Measurements from ENCODE around the gene KDM1B. TPM values are rescaled to one million over a fixed set of nuclear protein-coding genes. Genes with fewer than 3 reads are reported as not detected.
"Not testable (repeated sequence)": the region's sequence is repeated elsewhere in the genome, so short reads cannot be mapped to it uniquely, and the experiment has no call there.

Gene KDM1B
- total RNA-seq, 2 donors from 2014 or later: 8.7 to 15.5 TPM

DNA sequence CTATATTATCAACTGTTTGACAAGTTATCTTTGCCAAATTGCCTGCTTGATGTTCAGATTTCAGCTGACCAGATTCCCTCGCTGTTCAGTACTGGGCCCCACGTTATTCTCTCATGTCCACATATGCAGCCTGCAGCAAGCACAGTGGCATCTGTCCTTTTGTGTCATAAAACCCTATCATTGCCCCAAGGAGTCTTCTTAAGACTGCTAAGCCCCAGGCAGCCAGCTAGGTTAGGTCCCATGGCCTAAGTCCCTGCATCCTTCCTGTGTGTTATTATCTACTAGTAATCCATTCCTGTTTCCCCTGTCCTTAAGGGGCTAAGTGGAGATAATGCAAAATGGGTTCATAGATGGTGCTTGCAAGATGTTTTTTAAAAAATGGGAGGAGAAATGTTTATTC is 7.2 kb downstream of the KDM1B start:
- H3K27ac ChIP-seq: no peak overlapping the region

DNA sequence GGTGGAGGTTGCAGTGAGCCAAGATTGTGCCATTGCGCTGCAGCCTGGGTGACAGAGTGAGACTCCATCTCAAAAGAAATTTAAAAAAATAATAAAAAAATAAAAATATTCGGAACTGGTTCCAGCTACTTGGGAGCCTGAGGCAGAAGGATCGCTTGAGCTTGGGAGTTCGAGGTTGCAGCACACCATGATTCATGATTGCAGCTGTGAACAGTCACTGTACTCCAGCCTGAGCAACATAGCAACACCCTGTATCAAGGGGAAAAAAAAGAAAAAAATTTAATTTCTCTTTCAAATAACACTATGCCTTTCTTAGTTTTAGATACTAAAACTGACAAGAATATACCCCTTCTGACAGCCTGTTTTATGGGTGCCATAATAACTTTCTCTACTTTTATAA is 10.5 kb downstream of the KDM1B start:
- no peak overlapping the region for H3K4me3 ChIP-seq
- TF ChIP-seq, protein P1, sequence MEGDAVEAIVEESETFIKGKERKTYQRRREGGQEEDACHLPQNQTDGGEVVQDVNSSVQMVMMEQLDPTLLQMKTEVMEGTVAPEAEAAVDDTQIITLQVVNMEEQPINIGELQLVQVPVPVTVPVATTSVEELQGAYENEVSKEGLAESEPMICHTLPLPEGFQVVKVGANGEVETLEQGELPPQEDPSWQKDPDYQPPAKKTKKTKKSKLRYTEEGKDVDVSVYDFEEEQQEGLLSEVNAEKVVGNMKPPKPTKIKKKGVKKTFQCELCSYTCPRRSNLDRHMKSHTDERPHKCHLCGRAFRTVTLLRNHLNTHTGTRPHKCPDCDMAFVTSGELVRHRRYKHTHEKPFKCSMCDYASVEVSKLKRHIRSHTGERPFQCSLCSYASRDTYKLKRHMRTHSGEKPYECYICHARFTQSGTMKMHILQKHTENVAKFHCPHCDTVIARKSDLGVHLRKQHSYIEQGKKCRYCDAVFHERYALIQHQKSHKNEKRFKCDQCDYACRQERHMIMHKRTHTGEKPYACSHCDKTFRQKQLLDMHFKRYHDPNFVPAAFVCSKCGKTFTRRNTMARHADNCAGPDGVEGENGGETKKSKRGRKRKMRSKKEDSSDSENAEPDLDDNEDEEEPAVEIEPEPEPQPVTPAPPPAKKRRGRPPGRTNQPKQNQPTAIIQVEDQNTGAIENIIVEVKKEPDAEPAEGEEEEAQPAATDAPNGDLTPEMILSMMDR (IDR thresholded peaks at IDR 0.05): no peak
- no peak overlapping the region for H3K27ac ChIP-seq
- peaks cover 49% of the 10 kb centered on the region for H3K36me3 ChIP-seq
- H3K27me3 ChIP-seq: no peaks in the 10 kb centered on the region
- no peak for DNase-seq (ENCODE audit: low spot score)
- peaks cover 0 to 8% of the 10 kb centered on the region in 2 donors for H3K9me3 ChIP-seq
- no peaks in the 10 kb centered on the region for H3K4me1 ChIP-seq

More for the DNA sequence above, 7.2 kb downstream of the KDM1B start:
- H3K4me1 ChIP-seq: no peaks in the 10 kb centered on the region
- peaks cover 44% of the 10 kb centered on the region for H3K36me3 ChIP-seq
- no peak overlapping the region for H3K4me3 ChIP-seq
- no peak for DNase-seq (ENCODE audit: low spot score)
- H3K9me3 ChIP-seq: no peaks in the 10 kb centered on the region
- TF ChIP-seq, protein P1 (IDR thresholded peaks at IDR 0.05): no peak
- no peaks in the 10 kb centered on the region for H3K27me3 ChIP-seq

DNA sequence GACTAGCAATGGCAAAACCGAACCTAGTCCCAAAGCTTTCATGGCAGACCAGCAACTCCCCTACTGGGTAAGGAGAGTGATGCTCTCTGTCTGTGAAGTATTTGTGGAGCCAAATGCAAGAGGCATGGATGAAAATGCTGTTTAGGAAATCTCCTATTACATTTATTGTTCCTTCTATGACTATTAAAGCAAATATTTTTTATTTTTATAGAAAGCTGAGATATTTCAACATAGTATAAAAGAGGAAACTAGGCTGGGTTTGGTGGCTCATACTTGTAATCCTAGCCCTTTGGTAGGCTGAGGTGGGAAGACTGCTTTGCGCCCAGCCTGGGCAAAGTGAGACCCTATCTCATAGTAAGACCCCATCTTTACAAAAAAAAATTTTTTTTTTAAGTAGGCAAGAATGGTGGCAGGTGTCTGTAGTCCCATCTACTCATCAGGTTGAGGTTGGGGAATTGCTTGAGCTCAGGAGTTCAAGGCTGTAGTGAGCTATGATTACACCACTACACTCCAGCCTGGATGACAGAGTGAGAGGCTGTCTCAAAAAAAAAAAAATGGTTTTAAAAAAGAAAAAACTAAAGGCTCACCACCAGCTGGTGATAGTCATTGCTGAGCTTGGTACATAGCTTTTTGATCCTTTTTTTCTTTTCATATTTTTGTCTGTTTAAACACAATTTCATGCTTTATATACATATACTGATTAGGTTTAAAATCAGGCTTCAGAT is 11.3 kb downstream of the KDM1B start:
- Histone ChIP-seq H3K4me1 (no peaks in the 10 kb centered on the region), H3K36me3 (peaks cover 44% of the 10 kb centered on the region), H3K27me3 (no peaks in the 10 kb centered on the region), H3K4me3 (no peak overlapping the region), H3K27ac (no peak overlapping the region), H3K9me3 (peaks cover 0 to 8% of the 10 kb centered on the region in 2 donors)
- TF ChIP-seq, protein P1 (IDR thresholded peaks at IDR 0.05): no peak
- no peak for DNase-seq (ENCODE audit: low spot score)

DNA sequence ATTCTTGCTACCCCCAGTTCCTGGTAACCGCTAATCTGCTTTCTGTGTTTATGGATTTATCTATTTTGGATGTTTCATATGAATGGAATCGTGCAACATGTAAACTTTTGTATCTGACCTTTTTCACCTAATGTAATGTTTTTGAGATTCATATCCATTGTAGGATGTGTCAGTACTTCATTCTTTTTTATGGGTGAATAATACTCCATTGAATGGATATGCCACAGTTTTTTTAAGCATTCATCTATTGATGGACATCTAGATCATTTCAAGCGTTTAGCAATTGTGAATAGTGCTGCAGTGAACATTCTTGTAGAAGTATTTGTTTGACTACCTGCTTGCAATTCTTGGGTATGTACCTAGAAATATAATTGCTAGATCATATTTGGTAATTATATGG is 13.0 kb downstream of the KDM1B start:
- H3K4me1 ChIP-seq: no peaks in the 10 kb centered on the region
- TF ChIP-seq, protein P1 (IDR thresholded peaks at IDR 0.05): no peak
- no peak for DNase-seq (ENCODE audit: low spot score)
- no peaks in the 10 kb centered on the region for H3K27me3 ChIP-seq
- no peak overlapping the region for H3K4me3 ChIP-seq
- peaks cover 35% of the 10 kb centered on the region for H3K36me3 ChIP-seq
- peaks cover 0 to 8% of the 10 kb centered on the region in 2 donors for H3K9me3 ChIP-seq
- H3K27ac ChIP-seq: no peak overlapping the region

GRCh38 chr6:18171871-18172270 is 16.6 kb downstream of the KDM1B start:
- peaks cover 0 to 8% of the 10 kb centered on the region in 2 donors for H3K9me3 ChIP-seq
- H3K27ac ChIP-seq: no peak overlapping the region
- TF ChIP-seq, protein P1 (IDR thresholded peaks at IDR 0.05): no peak
- H3K36me3 ChIP-seq: peaks cover 28% of the 10 kb centered on the region
- H3K4me3 ChIP-seq: no peak overlapping the region
- H3K27me3 ChIP-seq: no peaks in the 10 kb centered on the region
- DNase-seq (ENCODE audit: low spot score): no peak
- no peaks in the 10 kb centered on the region for H3K4me1 ChIP-seq

DNA sequence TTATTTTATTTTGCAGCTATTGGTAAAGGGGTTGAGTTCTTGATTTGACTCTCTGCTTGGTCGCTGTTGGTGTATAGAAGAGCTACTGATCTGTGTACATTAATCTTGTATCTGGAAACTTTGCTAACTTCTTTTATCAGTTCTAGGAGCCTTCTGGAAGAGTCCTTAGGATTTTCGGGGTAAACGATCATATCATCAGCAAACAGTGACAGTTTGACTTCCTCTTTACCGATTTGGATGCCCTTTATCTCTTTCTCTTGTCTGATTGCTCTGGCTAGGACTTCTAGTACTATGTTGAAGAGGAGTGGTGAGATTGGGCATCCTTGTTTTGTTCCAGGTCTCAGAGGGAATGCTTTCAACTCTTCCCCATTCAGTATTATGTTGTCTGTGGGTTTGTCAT is 21.0 kb downstream of the KDM1B start:
- not testable (repeated sequence) for H3K27ac ChIP-seq; H3K36me3 ChIP-seq; H3K4me3 ChIP-seq; DNase-seq (ENCODE audit: low spot score); H3K9me3 ChIP-seq; H3K4me1 ChIP-seq; H3K27me3 ChIP-seq
